GM19043 (cell line): ENCODE results near the gene ISLR.

Experiments used
- ATAC-seq: cut with Tn5 transposase; IDR thresholded peaks from one replicate; pipeline ENCODE4 v1.9.1; 2021; ENCODE audit warnings: low read depth; ENCODE audit not compliant: unreplicated experiment

Gene ISLR

DNA sequence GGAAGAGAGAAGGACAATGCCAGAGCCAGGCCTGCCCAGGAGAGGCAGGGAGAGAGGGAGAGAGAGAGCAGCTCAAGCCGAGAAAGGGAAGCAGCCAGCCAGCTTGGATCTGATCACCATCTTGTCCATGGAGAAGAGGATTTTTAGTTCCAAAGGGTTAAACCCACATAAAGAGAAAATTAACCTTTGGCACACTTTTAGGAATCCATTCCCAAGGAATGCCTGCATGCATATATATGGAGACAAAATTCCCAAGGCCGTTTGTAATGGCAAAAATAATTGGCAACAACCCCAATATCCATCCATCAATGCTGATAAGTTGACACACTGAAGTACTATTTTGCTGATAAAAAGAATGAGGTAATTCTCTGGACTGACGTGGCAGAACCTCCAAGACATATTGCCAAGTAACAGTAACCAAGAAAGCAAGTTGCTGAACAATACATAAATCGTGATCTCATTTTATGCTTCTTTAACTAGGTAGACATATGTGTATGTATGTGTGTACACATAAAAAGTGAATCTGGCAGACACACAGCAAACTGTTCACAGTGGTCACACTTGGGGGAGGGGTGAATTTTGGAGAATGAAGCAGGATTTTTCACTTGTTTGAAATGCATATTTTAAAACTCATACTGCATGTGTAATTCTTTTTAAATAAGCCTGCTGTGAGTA, 36.6 kb downstream of the ISLR start:
- ATAC-seq: no peak

DNA sequence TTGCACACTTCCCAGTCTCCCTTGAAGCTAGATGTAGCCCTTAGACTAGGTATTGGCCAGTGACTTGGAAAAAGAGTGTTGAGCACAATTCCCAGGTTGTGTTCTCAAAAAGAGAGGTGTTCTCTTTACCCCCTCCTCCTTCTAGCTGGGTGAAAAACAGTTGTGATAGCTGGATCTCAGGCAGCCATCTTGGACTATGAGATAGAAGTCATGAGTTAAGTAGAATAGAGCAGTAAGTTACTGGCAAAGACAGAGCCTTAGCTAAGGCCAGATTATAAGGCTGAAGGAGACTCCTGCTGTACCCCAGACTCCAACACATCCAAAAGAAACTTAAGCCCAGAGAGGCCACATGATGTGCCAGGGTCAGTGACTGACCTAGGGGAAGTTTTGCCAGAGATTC, 37.2 kb downstream of the ISLR start:
- no peak for ATAC-seq

DNA sequence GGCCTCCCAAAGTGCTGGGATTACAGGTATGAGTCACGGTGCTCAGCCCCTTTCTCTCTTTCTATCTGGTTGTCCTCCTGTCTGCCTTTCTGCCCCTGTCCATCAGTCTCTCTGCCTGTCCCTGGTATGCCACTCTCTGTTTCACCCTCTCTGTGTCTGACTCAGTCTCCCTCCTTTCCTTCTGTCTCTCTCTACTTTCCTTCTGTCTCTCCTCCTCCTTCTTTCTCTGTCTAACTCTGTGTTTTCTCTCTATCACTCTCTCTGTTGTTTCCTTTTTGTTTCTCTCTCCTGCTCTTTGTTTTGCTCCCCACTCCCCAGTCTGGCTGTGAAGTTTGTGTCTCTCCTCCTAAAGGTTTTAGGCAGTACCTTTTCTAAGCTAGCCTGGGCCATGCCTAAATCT, 38.1 kb downstream of the ISLR start:
- no peak for ATAC-seq

DNA sequence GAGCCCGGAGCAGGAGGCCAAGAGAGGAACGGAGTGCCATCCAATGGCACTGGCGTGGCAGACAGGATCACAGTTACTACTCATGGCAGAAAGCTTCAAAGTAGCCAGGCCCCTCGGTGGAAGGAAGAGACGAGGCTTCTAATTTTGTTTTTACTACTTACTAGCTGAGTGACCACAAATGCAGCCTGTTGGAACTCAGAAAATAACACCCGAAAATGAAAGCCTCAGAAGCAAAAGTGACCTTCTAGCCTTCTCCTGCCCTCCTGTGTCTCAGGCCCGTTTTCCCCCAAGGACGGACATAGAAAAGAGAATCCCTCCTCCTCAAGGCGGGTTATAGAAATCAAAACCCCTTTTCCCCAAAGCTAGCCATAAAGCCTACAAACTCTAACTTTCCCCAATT, 39.0 kb downstream of the ISLR start:
- no peak for ATAC-seq

DNA sequence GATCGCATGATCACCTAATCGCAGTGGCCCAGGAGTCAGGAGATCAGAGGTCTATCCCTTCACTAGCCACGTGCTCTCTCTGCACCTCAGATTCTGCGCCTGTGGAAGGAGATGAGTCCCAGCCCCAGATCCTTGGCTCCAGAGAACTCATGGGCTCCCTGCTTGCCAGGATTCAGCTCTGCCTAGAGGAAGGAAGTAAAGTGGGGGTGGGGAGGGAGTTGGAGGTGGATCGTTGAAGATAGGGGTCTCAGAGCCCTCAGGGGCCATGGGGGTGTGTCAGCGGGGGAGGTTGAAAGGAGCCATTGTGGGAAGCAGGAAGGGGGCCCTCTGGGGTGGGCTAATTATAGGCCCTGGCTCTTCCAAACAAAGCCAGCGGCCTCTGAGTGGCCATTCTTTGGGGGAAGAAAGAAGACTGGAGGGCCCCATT, 40.4 kb downstream of the ISLR start:
- ATAC-seq: no peak

DNA sequence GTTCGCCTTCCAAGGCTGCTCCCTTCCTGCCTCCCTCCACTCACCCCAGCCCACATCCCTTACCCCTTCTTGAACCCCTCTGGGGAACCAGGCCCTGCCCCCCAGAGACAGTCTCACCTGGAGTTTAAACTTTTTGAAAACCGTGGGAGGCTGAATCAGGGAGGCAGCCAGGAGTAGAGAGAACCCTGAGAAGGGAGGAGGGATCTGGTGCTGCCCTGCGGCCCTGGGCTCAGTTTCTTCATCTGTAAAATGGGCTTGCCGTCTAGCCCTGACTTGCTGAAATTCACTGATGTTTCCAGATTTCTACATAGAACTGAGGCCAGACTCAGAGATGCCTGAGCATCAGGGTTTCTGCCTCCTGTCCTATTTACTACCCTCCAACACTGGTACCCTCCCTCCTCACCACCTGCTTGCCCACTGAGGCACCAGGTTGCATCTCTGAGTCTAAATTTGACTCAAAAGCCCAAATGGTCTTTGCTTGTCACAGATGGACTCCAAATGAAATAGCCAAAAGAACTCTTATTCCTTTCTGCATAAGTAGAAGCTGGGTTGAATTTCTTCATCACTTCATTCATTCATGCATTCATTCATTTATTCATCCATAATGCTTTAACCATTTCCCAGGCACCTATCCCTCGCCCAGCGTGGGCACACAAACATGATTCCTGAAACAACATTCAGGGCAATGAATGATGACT, 41.0 kb downstream of the ISLR start:
- ATAC-seq: no peak

DNA sequence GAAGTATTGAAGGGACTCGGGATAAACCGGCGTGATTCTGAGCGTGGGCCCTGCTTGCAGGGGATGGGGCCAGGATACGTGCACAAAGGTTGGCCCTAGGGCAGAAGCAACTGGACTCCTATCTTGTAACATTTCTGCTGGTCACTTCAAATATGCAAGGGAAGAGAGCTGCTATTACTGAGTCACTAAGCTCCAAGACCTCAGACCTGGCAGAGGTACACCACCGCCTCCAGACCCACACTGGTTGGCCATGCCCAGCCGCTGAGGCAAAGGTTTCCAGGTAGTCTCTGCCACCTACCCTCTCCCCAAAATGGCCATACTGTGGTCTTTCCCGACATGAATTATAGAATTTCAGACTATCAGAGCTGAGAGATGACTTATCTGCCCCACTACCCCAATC, 42.4 kb downstream of the ISLR start:
- ATAC-seq: no peak

DNA sequence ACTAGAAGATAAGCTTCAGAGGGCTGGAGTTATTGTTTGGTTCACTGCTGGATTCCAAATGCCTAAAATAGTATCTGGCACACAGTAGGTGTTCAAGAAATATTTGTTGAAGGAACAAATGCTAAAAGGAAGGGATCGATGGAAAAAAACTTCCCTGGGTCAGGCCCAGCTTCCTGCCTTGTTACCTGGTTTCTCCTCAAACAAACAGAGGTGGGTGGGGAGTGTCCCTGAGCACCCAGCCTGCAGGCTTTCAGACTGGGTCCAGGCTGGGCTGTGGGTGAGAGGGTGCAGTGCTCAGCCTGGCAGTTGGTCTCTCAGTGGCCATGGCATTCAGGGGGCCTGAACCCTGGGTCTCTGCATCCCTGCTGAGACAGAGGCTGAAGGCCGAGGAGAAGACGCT, 43.4 kb downstream of the ISLR start:
- no peak for ATAC-seq

DNA sequence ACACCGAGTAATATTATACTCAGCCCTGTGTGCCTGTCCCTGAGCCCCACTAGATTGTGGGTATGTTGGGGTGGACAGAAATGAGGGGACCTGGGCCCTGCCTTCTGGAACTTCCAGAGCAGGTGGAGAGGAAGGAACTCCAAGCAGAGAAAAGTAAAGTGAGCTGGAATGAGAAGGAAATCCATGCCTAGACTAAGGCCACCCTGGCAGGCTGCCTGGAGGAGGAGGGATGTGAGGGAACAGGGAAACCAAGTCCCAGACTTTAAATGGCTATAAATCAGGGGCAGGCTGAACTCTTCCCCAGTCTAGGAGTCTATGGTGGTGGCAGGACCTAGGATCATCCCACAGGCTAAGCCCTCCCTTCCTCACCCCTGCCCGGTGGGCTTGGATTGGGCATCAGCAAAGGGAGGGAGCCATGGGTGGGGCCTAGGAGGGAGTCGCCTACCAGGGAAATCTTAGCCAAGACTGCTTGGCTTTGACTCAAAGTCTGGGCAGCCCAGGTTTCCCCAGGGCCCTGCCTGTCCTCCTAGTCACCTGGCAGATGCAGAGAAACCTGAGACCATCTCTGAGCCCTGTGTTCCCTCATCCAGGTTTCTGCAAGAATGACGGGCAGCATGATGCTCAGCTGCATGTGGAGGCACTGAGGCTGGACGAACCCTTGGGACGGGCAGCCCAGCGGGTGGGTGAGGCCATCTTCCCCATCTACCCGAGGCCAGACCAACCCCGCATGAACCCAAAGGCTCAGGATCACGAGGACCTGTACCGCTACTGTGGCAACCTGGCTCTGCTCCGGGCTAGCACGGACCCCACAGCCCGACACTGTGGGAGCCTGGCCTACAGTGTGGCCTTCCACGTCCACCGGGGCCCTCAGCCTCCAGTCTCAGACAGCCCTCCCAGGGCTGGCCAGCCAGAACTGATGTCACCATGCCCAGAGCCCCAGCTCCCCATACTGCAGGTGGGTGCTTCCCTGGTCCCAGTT, 44.7 kb downstream of the ISLR start:
- no peak for ATAC-seq

DNA sequence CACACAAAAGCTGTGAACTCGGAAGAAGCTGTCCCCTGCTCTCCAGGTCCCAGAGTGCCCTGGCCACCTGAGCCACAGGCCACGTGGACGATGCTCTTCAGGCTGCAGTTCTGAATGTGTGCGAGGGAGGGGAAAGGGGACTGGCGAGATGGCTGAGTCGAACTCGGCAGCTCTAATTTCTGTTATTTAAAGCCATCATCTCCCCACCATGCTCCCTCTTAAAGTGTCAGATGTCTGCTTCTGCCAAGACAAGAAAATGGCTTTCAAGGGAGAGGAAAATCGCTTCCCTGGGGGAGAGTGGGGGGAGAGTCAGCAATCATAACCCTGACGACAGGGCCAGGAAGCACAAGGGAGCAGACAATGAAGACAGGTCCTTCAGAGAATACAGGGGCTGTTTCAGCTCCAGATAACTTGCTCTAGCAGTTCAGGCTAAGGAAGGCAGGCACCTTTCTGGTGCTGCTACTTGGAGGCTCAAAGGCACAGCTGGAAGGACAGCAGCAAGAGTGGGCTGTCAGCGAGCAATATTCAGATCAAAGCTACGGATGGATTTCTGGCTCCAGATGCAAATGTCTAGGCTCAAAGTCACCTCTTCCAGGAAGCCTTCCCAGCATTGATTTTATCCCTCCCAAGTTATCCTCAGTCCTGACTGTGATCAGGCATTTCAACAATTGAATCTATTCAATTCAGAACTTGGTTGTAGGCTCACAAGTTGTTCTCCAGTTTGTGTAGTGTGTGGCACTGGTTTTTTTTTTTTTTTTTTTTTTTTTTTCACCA, 47.2 kb downstream of the ISLR start:
- ATAC-seq: no peak

DNA sequence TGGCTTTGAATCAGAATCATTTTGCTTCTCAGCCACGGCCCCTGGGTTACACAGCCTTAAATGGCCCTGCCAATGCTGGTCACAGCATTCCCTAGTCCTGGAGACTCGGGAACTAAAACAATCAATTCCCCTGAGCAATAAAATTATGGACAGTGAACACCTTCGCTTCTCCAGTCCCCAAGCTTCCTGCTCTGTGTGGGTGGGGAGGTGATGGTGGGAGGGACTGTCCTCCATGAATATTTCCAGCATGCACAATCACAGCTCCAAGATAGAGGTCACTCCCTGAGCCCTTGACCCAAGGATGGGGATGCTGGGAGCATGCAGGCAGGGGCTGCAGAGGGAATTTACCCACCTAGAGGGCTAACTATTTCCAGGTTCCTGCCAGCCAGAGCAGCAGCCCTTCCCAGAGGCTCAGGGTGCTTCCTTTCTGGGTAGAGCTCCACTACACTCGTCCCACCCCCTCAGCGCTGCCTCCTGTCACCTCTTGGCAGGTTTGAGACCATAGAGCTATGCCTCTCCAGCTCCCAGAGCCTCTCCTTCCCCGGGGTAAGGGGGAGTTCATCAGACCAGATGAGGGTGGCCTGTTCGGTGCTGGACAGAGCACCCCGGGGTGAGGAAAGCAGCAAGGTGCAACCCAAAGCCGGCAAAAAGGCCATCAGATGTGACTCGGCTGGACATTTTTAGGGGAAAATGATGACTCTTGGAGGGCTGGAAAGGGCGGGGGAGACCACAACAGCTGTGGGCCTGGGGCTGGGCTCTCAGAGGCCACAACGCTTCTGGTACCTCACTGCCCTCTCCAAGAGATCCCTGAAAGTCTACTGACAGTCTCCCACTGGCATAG, 48.1 kb downstream of the ISLR start:
- no peak for ATAC-seq

DNA sequence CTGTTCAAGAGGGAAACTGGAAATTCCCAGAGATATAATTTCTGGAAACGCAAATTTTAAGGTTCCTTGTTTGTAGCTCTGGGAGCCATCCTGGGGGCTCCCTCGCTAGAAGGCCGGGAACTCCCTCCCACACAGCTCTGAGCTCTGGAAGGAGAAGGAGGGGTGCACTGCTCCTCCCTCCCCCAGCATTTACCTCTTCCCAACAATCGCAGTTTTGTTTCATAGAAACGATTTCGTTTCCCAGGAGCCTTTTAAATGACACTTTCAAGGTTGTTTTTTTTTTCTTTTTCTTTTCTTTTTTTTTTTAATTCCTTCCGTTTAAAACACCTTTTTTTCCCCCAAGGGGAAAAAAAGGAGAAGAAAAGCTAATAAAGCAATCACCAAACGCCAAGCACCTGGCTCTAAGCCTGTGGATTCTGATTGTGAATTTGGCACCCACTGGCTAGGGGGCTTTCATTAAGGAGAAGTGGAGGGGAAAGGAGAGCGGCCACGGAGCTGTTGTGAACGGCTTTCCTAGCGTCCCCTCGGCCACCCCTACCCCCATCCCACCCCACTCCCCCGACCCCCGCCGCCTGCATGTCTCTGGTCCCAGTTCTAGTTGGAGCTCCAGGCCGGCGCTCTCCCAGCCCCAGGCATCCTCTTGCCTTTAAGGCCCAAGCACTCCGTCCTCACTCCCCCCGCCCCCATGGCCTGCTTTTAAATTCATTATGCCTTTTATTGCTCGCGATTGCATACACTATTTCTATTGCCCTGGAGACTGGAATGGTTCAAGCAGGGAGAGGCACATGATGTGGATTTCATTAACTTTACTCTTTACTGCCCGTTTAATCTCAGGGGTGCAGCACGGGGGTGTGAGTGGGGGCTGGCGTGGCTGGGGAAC, 49.0 kb downstream of the ISLR start:
- no peak for ATAC-seq

DNA sequence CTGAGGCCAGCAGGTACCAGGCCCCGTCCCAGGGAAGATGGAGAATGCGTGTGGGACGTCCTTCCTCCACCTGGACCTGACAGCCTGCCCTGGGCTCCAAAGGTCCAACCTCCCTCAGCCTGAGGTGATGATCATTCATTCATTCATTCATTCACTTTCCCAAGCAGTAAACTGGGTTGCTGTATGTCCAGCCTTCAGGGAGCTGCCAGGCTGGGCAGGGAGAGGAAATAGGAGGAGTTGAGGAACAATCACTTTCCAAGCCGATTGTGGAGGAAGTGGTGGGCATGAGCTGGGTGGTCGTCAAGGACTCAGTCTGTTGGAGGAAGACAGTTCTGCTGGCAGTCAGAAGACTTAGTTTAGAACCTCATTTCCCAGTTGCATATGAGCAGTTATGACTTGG, 52.4 kb downstream of the ISLR start:
- no peak for ATAC-seq
